ENCODE measurements around the gene LIN52.

The LIN52 gene

DNA sequence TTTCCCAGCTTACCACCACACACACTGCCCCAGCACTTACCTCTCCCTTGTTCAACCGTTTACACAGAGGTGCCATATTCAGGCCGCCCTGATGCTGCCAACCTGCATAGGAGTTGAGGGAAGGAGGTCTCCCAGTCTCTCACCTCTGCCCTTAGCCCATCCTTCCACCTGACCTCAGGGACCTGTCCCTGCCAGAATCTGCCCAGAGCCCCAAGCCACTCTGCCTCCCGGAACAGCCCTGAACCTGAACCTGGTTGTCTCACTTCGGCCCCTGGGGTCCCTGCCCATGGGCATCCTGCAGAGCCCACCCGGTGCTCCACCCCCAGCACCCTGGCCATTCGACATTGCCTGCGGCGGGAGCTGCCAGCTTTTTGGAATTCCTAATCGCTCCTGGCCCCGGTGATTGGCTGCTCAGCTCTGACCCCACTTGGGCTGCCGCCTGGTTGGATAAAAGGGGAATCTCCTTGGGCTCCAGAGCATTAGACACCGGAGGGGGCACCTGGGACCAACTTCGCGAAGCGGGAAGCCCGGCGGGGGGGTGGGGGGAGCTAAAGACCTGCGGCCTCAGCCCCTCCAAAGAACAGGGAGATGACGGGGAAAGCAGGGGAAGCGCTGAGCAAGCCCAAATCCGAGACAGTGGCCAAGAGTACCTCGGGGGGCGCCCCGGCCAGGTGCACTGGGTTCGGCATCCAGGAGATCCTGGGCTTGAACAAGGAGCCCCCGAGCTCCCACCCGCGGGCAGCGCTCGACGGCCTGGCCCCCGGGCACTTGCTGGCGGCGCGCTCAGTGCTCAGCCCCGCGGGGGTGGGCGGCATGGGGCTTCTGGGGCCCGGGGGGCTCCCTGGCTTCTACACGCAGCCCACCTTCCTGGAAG is 154.5 kb downstream of the LIN52 start, which contains the start of gene VSX2:
TSS of gene VSX2 (plus strand) at position 476 of the 874 bp plus-strand sequence. CDS start at position 589, 113 bp downstream.
- no peak for DNase-seq

GRCh38 chr14:74239848-74240793 is 155.4 kb downstream of the LIN52 start:
- DNase-seq = no peak

DNA sequence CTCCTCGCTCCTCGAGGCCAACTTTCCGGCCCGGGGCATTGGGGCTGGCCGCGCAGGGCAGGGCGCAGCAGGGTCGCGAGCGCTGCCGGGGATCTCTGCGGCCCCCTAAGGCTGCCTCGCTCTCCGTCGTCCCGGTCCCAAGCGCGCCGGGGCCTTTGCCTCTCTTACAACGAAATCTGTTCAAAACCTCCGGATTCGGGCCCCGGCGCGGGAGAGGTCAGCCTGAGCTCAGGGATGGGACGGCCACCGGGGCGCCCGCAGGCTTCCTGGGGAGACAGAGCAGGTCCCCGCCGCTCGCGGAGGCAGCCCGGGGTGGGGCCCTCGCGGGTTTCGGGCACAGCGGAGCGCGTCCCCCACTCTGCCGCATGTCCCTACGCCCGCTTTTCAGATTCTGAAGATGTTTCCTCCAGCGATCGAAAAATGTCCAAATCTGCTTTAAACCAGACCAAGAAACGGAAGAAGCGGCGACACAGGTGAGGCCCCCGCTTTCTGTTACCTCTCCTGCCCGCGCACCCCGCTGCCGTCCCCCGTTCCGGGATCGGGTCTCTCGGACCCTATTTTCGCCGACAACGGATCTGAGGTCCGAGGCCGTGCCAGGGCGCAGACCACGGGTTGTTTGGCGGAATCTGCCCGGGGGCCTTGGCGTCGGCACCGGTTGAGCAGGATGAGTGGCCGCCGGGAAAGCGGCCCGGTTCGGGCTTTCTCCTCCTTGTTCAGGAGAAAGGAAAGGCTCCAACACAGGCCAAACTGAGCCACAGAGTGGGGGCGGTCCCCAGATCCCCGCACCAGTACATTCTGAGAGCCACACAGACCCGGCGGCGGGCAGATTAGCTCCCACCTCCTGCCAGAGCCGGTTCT is 156.3 kb downstream of the LIN52 start:
- DNase-seq = no peak

- no peak for DNase-seq
Observed at GRCh38 chr14:74241652-74242017, 156.9 kb downstream of the LIN52 start.

GRCh38 chr14:74242021-74242779 is 157.4 kb downstream of the LIN52 start:
- no peak for DNase-seq

DNA sequence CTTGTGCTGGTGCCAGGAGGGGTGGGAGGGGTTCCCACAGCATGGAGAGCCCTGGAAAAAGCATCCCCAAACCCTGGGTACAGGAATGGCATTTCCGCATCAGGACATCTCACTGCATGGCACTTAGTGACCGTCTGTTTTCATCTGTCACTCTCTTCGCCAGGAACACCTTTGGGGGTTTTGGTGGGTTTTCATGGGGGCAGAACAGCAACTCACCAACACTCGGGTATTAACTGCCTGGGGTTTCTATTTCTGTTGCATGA is 158.0 kb downstream of the LIN52 start:
- DNase-seq = no peak

- no peak for DNase-seq
Observed at GRCh38 chr14:74243051-74243450, 158.3 kb downstream of the LIN52 start.

DNA sequence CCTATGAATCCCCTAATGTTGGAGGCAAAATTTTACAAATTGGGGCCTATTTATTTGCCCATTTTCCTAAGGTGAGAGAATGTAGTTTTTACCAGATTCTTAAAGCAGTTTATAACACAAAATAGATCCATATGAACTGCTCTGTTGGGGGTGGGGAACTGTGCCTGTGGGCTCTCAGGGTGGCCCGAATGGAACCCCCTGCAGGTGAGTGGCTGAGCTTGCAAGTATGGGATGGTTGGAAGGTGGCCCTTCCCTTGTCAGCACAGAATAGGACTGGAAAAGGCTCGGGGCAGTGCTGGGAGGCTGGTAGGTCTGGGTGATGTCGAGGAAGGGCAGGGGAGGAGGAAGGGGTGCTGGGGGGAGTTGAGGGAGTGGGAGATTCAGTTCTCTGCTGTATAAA is 159.4 kb downstream of the LIN52 start:
- DNase-seq = no peak

- no peak for DNase-seq
Observed at GRCh38 chr14:74245292-74245691, 160.5 kb downstream of the LIN52 start.

- no peak for DNase-seq
Observed at GRCh38 chr14:74246542-74246941, 161.8 kb downstream of the LIN52 start.

DNA sequence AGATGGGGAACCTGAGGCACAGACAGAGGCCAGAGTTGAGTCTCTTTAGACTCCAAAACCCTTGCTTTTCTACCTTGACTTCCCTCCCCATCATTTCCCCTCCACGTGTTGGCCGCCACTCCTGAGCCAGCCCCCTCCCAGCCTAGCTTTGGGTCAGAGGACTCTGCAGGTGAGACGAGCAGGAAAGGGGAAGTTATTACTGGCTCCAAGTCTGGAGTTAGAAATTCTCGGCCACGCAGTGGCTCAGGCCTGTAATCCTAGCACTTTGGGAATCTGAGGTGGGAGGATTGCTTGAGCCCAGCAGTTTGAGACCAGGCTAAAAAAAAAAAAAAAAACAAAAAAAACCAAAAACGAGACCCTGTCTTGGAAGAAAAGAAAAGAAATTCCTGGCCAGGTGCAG is 163.3 kb downstream of the LIN52 start:
- DNase-seq = no peak

GRCh38 chr14:74249433-74250375 is 164.9 kb downstream of the LIN52 start:
- no peak for DNase-seq
